ENCODE measurements around the gene GTF2B.
"Not testable (repeated sequence)": the region's sequence is repeated elsewhere in the genome, so short reads cannot be mapped to it uniquely, and the experiment has no call there.

Gene GTF2B

DNA sequence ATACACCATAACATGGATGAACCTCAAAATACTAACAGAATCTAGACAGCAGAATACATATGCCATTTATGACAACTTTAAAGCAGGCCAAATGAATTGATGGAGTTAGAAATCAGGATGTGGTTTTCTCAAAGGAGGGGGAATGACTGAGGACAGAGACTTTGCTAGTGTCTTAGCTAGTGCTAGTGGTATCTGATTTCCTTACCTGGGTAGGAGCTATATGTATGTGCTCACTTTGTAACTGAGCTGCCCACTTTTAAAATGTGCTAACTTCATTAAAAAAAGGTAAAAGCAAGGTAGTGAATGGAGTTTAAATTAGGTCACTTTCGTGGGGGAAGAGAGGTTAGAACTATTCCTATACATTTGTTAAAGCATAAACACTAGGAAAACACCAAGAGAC is 2.6 kb downstream of the GTF2B start:
- Histone ChIP-seq H3K4me2 (ENCODE audit: low read length, poor library complexity, severe bottlenecking) (no peak overlapping the region), H3K18ac (ENCODE audit: low read depth in 1 of 2, low read length in 2 of 2) (no peak overlapping the region), H3K27ac (ENCODE audit: low read length, poor library complexity, severe bottlenecking) (no peak overlapping the region), H3K36me3 (ENCODE audit: control insufficient read depth in 1 of 2, insufficient read depth in 2 of 2, low read depth in 1 of 2, low read length in 2 of 2) (peaks cover 12 to 36% of the 10 kb centered on the region in 2 experiments), H2BK5ac (ENCODE audit: low read depth, low read length, poor library complexity, severe bottlenecking) (no peak overlapping the region), H3K79me1 (replicated peaks; ENCODE audit: low read length, poor library complexity, severe bottlenecking) (peaks cover 5% of the 10 kb centered on the region), H3K14ac (ENCODE audit: low read length in 2 of 2) (no peak overlapping the region), H3K4me1 (ENCODE audit: control insufficient read depth, insufficient read depth, low read depth, low read length) (peaks cover 4% of the 10 kb centered on the region), H4K91ac (ENCODE audit: low read length) (no peak overlapping the region), H2AK5ac (ENCODE audit: low read length, severe bottlenecking) (no peak overlapping the region), H3K23ac (ENCODE audit: low read length in 2 of 2) (no peak overlapping the region), H2BK12ac (ENCODE audit: low read length in 2 of 2) (no peak overlapping the region), H3K4ac (ENCODE audit: low read depth in 1 of 2, low read length in 2 of 2) (no peak overlapping the region), H3K9me3 (ENCODE audit: control insufficient read depth, low read length) (no peaks in the 10 kb centered on the region), H2BK120ac (ENCODE audit: low read depth, low read length) (no peak overlapping the region), H2BK15ac (ENCODE audit: low read depth, poor library complexity, severe bottlenecking) (no peak overlapping the region), H4K8ac (ENCODE audit: low read length) (no peak overlapping the region), H2AFZ (ENCODE audit: low read depth, low read length) (no peak overlapping the region), H3K4me3 (ENCODE audit: insufficient read depth in 1 of 2, low read depth in 1 of 2, low read length in 2 of 2) (no peak overlapping the region), H3K9ac (ENCODE audit: low read length) (peak overlapping the region; percentile 98), H3K27me3 (ENCODE audit: control insufficient read depth in 1 of 2, insufficient read depth in 1 of 2, low read length in 2 of 2) (no peaks in the 10 kb centered on the region)
- no CpG with 5 or more reads among the region's 1 CpG for WGBS
- DNase-seq = no peak

DNA sequence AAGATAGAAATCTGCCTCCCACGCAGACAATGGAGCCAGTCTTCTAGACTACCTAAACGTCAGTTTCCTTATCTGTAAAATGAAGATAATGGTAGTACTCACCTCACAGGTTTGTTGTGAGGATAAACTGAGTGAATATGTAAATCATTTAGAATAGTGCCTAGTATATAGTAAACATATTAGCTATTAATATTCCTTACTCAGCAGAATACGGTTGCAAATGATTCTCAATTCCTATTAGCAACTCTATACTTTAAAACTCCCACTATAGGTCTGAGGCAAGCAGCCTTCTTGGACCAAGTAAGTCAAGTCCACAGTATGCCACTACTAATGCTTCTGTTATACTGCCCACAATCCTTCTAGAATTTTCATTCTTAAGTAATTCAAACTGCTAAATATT is 5.4 kb downstream of the GTF2B start:
- Histone ChIP-seq H3K27ac (ENCODE audit: low read length, poor library complexity, severe bottlenecking) (no peak overlapping the region), H3K9ac (ENCODE audit: low read length) (no peak overlapping the region), H3K4me3 (ENCODE audit: insufficient read depth in 1 of 2, low read depth in 1 of 2, low read length in 2 of 2) (no peak overlapping the region), H3K79me1 (replicated peaks; ENCODE audit: low read length, poor library complexity, severe bottlenecking) (peaks cover 11% of the 10 kb centered on the region), H3K14ac (ENCODE audit: low read length in 2 of 2) (no peak overlapping the region), H2BK12ac (ENCODE audit: low read length in 2 of 2) (no peak overlapping the region), H3K23ac (ENCODE audit: low read length in 2 of 2) (no peak overlapping the region), H2AFZ (ENCODE audit: low read depth, low read length) (no peak overlapping the region), H3K18ac (ENCODE audit: low read depth in 1 of 2, low read length in 2 of 2) (no peak overlapping the region), H2BK120ac (ENCODE audit: low read depth, low read length) (no peak overlapping the region), H2BK15ac (ENCODE audit: low read depth, poor library complexity, severe bottlenecking) (no peak overlapping the region), H3K27me3 (ENCODE audit: control insufficient read depth in 1 of 2, insufficient read depth in 1 of 2, low read length in 2 of 2) (no peaks in the 10 kb centered on the region), H3K9me3 (ENCODE audit: control insufficient read depth, low read length) (no peaks in the 10 kb centered on the region), H3K4me2 (ENCODE audit: low read length, poor library complexity, severe bottlenecking) (no peak overlapping the region), H4K91ac (ENCODE audit: low read length) (no peak overlapping the region), H3K4me1 (ENCODE audit: control insufficient read depth, insufficient read depth, low read depth, low read length) (peaks cover 4% of the 10 kb centered on the region), H3K4ac (ENCODE audit: low read depth in 1 of 2, low read length in 2 of 2) (no peak overlapping the region), H2BK5ac (ENCODE audit: low read depth, low read length, poor library complexity, severe bottlenecking) (no peak overlapping the region), H4K8ac (ENCODE audit: low read length) (no peak overlapping the region), H2AK5ac (ENCODE audit: low read length, severe bottlenecking) (no peak overlapping the region), H3K36me3 (ENCODE audit: control insufficient read depth in 1 of 2, insufficient read depth in 2 of 2, low read depth in 1 of 2, low read length in 2 of 2) (peaks cover 14 to 64% of the 10 kb centered on the region in 2 experiments)
- no peak for DNase-seq
- 100% methylated on average over 2 of the region's 3 CpGs for WGBS

DNA sequence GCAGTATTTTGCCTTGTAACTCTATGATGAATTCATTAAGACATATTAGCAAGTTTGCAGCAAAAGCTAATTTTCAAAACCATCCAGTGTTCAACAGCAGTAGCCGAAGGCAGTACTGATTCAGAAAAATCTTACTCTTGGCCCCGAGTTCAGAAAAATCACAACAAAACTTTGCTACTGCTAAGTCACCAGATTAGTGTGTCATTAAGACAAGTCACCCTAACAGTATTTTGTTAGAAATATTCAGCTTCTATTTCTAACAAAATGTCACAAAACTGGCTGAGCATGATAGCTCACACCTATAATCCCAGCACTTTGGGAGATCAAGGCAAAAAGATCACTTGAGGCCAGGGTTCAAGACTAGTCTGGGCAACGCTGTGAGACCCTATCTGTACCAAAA is 8.2 kb downstream of the GTF2B start:
- H3K4me2 ChIP-seq (ENCODE audit: low read length, poor library complexity, severe bottlenecking) = no peak overlapping the region

DNA sequence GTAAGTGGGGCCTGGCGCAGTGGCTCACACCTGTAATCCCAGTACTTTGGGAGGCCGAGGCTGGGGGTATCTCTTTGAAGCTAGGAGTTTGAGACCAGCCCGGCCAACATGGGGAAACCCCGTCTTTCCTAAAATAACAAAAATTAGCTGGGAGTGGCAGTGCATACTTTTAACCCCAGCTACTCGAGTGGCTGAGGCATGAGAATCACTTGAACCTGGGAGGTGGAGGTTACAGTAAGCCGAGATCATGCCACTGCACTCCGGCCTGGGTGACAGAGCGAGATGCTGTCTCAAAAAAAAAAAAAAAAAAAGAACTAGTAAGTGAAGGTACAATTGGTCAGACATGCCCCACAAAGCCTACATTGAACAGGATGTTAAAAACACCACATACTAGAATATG is 10.7 kb downstream of the GTF2B start:
- H3K9ac ChIP-seq (ENCODE audit: low read length); H2BK120ac ChIP-seq (ENCODE audit: low read depth, low read length); H3K9me3 ChIP-seq (ENCODE audit: control insufficient read depth, low read length); H4K91ac ChIP-seq (ENCODE audit: low read length); H3K4me2 ChIP-seq (ENCODE audit: low read length, poor library complexity, severe bottlenecking); H2AK5ac ChIP-seq (ENCODE audit: low read length, severe bottlenecking); DNase-seq; H2AFZ ChIP-seq (ENCODE audit: low read depth, low read length); H3K27ac ChIP-seq (ENCODE audit: low read length, poor library complexity, severe bottlenecking); H2BK15ac ChIP-seq (ENCODE audit: low read depth, poor library complexity, severe bottlenecking); H3K4me1 ChIP-seq (ENCODE audit: control insufficient read depth, insufficient read depth, low read depth, low read length); H3K18ac ChIP-seq (ENCODE audit: low read depth in 1 of 2, low read length in 2 of 2); H4K8ac ChIP-seq (ENCODE audit: low read length); H2BK5ac ChIP-seq (ENCODE audit: low read depth, low read length, poor library complexity, severe bottlenecking); H3K27me3 ChIP-seq (ENCODE audit: control insufficient read depth in 1 of 2, insufficient read depth in 1 of 2, low read length in 2 of 2); H2BK12ac ChIP-seq (ENCODE audit: low read length in 2 of 2); H3K14ac ChIP-seq (ENCODE audit: low read length in 2 of 2); H3K4me3 ChIP-seq (ENCODE audit: insufficient read depth in 1 of 2, low read depth in 1 of 2, low read length in 2 of 2); H3K23ac ChIP-seq (ENCODE audit: low read length in 2 of 2); H3K4ac ChIP-seq (ENCODE audit: low read depth in 1 of 2, low read length in 2 of 2): not testable (repeated sequence)
- Histone ChIP-seq H3K79me1 (replicated peaks; ENCODE audit: low read length, poor library complexity, severe bottlenecking) (peaks cover 20% of the 10 kb centered on the region), H3K36me3 (ENCODE audit: control insufficient read depth in 1 of 2, insufficient read depth in 2 of 2, low read depth in 1 of 2, low read length in 2 of 2) (peaks cover 14 to 59% of the 10 kb centered on the region in 2 experiments)
- WGBS = 93% methylated on average over 7 of the region's 8 CpGs

More for the DNA sequence above, 8.2 kb downstream of the GTF2B start:
- Histone ChIP-seq H3K27ac (ENCODE audit: low read length, poor library complexity, severe bottlenecking) (no peak overlapping the region), H4K91ac (ENCODE audit: low read length) (no peak overlapping the region), H3K23ac (ENCODE audit: low read length in 2 of 2) (no peak overlapping the region), H2BK5ac (ENCODE audit: low read depth, low read length, poor library complexity, severe bottlenecking) (no peak overlapping the region), H4K8ac (ENCODE audit: low read length) (no peak overlapping the region), H3K4me1 (ENCODE audit: control insufficient read depth, insufficient read depth, low read depth, low read length) (no peaks in the 10 kb centered on the region), H3K36me3 (ENCODE audit: control insufficient read depth in 1 of 2, insufficient read depth in 2 of 2, low read depth in 1 of 2, low read length in 2 of 2) (peaks cover 18 to 78% of the 10 kb centered on the region in 2 experiments), H2AFZ (ENCODE audit: low read depth, low read length) (no peak overlapping the region), H2BK12ac (ENCODE audit: low read length in 2 of 2) (no peak overlapping the region), H3K9me3 (ENCODE audit: control insufficient read depth, low read length) (no peaks in the 10 kb centered on the region), H3K79me1 (replicated peaks; ENCODE audit: low read length, poor library complexity, severe bottlenecking) (peaks cover 13% of the 10 kb centered on the region), H3K4me3 (ENCODE audit: insufficient read depth in 1 of 2, low read depth in 1 of 2, low read length in 2 of 2) (no peak overlapping the region), H3K9ac (ENCODE audit: low read length) (peak overlapping the region; percentile 50), H2BK120ac (ENCODE audit: low read depth, low read length) (no peak overlapping the region), H3K18ac (ENCODE audit: low read depth in 1 of 2, low read length in 2 of 2) (no peak overlapping the region), H3K14ac (ENCODE audit: low read length in 2 of 2) (no peak overlapping the region), H2BK15ac (ENCODE audit: low read depth, poor library complexity, severe bottlenecking) (no peak overlapping the region), H3K4ac (ENCODE audit: low read depth in 1 of 2, low read length in 2 of 2) (no peak overlapping the region), H2AK5ac (ENCODE audit: low read length, severe bottlenecking) (no peak overlapping the region), H3K27me3 (ENCODE audit: control insufficient read depth in 1 of 2, insufficient read depth in 1 of 2, low read length in 2 of 2) (no peaks in the 10 kb centered on the region)
- DNase-seq = no peak
- 90% methylated on average over 3 of the region's 3 CpGs for WGBS
